Hypothalamus (tissue), 51 donors: ENCODE measurements around the gene CPTP.
A peak's percentile ranks its signal among the peaks of the same experiment; 100 is the strongest.

Source experiments
- DNase-seq, 51 donors: peaks; one replicate each; lab custom pipeline; 2025; lab: John Stamatoyannopoulos, UW

Gene CPTP

GRCh38 chr1:1305300-1306069 lies 19.1 kb upstream of the CPTP start:
- DNase-seq: peak in 21 of 51 donors; percentile 17 to 66 (median 34)

- DNase-seq: peak in 1 of 51 donors; percentile 20
These were observed 18.4 kb upstream of the CPTP start for GRCh38 chr1:1306070-1306660.

GRCh38 chr1:1306661-1307260 lies 17.8 kb upstream of the CPTP start:
- peak in 1 of 51 donors; percentile 51 for DNase-seq

GRCh38 chr1:1307261-1307922 lies 17.2 kb upstream of the CPTP start:
- peak in 6 of 51 donors; percentile 43 to 64 (median 52) for DNase-seq

GRCh38 chr1:1307923-1308755 lies 16.5 kb upstream of the CPTP start, which contains the start of the genes ACAP3 and PUSL1:
ACAP3 (minus strand) TSS chr1:1307930; CDS start chr1:1307815, 115 bp downstream.
PUSL1 (plus strand) TSS chr1:1308597; CDS start chr1:1308644, 47 bp downstream.
- DNase-seq: peak; percentile 58 to 97 (median 89)

- DNase-seq: peak in 2 of 51 donors; percentile 48
These were observed 15.8 kb upstream of the CPTP start for GRCh38 chr1:1308756-1309250.

GRCh38 chr1:1309251-1310108 lies 15.1 kb upstream of the CPTP start:
- no peak for DNase-seq

- DNase-seq: no peak
These were observed 14.6 kb upstream of the CPTP start for GRCh38 chr1:1310109-1310385.

GRCh38 chr1:1310476-1311053 lies 14.0 kb upstream of the CPTP start:
- DNase-seq: no peak

GRCh38 chr1:1311107-1312104 lies 13.2 kb upstream of the CPTP start:
- no peak for DNase-seq

- no peak for DNase-seq
These were observed 11.9 kb upstream of the CPTP start for GRCh38 chr1:1312450-1313314.

- DNase-seq: no peak
These were observed 10.9 kb upstream of the CPTP start for GRCh38 chr1:1313500-1314236.

GRCh38 chr1:1314237-1314586 lies 10.4 kb upstream of the CPTP start:
- no peak for DNase-seq

GRCh38 chr1:1314678-1315335 lies 9.8 kb upstream of the CPTP start:
- DNase-seq: no peak

- no peak for DNase-seq
These were observed 9.1 kb upstream of the CPTP start for GRCh38 chr1:1315435-1315954.
